Pancreas (tissue), 10 donors: Measurements from ENCODE around the gene DOCK7. TPM values are rescaled to one million over a fixed set of nuclear protein-coding genes. Genes with fewer than 3 reads are reported as not detected.
"Not testable (repeated sequence)": the region's sequence is repeated elsewhere in the genome, so short reads cannot be mapped to it uniquely, and the experiment has no call there.

Experiments
- ATAC-seq, 4 donors: fragments of 200-7000 bp; cut with Tn5 transposase; one replicate each; pipeline versions ENCODE4 v1.8.0 to v1.9.1; 2020; ENCODE audit warnings: mild to moderate bottlenecking in 4 of 4, moderate library complexity in 4 of 4
- DNase-seq, 6 donors: peaks; one replicate each; pipeline ENCODE4 v3.0.0-alpha.2; 2020
- FAIRE-seq: peaks from 2 replicates; lab custom pipeline; 2012; peaks lifted over from hg19 to GRCh38; lab: Jason Lieb, UNC
- H3K27ac ChIP-seq, 4 donors: fragments of 200-600 bp; sonication (generic); 1 replicate in 3 of 4; 2 replicates in 1 of 4; pipeline versions ENCODE4 v1.5.0 to v1.8.0; 2020
- H3K27me3 ChIP-seq, 4 donors: fragments of 200-600 bp; one replicate each; pipeline ENCODE4 v1.8.0; 2021
- H3K36me3 ChIP-seq, 3 donors: fragments of 200-600 bp; sonication (generic) in 1 of 3; one replicate each; pipeline versions ENCODE4 v1.5.0 to v1.8.0; 2020 to 2021
- H3K4me1 ChIP-seq, 3 donors: fragments of 200-600 bp; one replicate each; pipeline ENCODE4 v1.8.0; 2021
- H3K4me3 ChIP-seq, 4 donors: fragments of 200-600 bp; sonication (generic) in 2 of 4; one replicate each; pipeline versions ENCODE4 v1.5.0 to v1.8.0; 2020 to 2021
- H3K9me3 ChIP-seq, 4 donors: fragments of 200-600 bp; one replicate each; pipeline ENCODE4 v1.8.0; 2021
- WGBS, 2 donors: extraction: QIAGEN DNeasy Blood & Tissue Kit; methylation state at CpG; one replicate each; pipeline ENCODE4 v1.1.7; 2013; 5-methylcytosine and 5-hydroxymethylcytosine counted together
- intact Hi-C, 3 donors: fragments of 100-400 bp; cut with DNase I; formaldehyde crosslinking; loops; one replicate each; pipeline versions ENCODE4 v1.11.1 to v1.14.2; 2022
- polyA plus RNA-seq, 2 donors: library from polyadenylated mRNA; stranded (reverse); fragments of 200-250 nt; gene quantifications; one replicate each; pipeline ENCODE4 v1.2.3, GENCODE V29; 2013
- total RNA-seq, 6 donors: library from RNA; stranded (reverse); fragmentation: NEBNext Ultra II Directional in 4 of 6; extraction: Animal tissue kit (Norgen Biotek cat#: 25700) in 4 of 6; gene quantifications; one replicate each; pipeline versions ENCODE4 v1.2.1 to v1.2.4, GENCODE V29; 2021 to 2023
- TF ChIP-seq, protein P1 (sequence below), 4 donors: fragments of 200-600 bp; sonication (generic) in 3 of 4; IDR thresholded peaks; one replicate each; pipeline versions ENCODE4 v1.5.0 to v1.8.0; 2021; ENCODE audit warnings: antibody characterized with exemption in 4 of 4
- donor health status: healthy with polysubstance abuse.
- donor health status: DM: no; HTN: no; CAD: no; lungs with moderate emphysema.
- donor health status: DM: no; HTN: no; CAD: no.
- donor health status: control.
- donor health status: control.
- donor health status: Bipolar disorder and iron deficiency.
- donor health status: DM: yes; HTN: yes; CAD: no.
- donor health status: DM: no; HTN: no; CAD: no.
- donor health status: DM: no; HTN: no; CAD: no.
- donor health status: DM: yes; HTN: yes; CAD: no.

DOCK7 gene
- total and polyA plus RNA-seq, 8 donors, result 4.4 to 22.5 (median 12.8) TPM

DNA sequence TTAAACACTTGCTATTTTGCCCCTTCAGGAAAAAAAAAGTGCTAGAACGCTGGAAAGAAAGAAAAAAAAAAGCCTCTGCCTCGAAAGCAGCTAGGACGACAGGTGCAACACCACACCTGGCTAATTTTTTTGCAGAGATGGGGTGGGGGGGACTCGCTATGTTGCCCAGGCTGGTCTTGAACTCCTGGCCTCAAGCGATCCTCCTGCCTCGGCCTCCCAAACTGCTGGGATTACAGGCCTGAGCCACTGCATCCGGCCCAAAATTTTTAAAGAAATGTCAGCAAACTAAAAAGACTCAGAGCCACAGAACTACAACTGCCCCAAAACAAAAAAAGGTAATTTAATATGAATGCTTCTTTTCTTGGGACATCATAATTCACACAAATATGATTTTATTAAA lies 1.4 kb downstream of the DOCK7 start:
- peaks cover 10 to 34% (median 21%) of the 10 kb centered on the region in 3 donors for H3K4me1 ChIP-seq
- 67 to 77% methylated on average over 7 of the region's 7 CpGs for WGBS, 2 donors
- H3K36me3 ChIP-seq, result no peaks in the 10 kb centered on the region
- no peak for ATAC-seq
- H3K27me3 ChIP-seq, result no peaks in the 10 kb centered on the region
- H3K9me3 ChIP-seq, result no peaks in the 10 kb centered on the region
- H3K27ac ChIP-seq, result no peak overlapping the region
- TF ChIP-seq, protein P1, sequence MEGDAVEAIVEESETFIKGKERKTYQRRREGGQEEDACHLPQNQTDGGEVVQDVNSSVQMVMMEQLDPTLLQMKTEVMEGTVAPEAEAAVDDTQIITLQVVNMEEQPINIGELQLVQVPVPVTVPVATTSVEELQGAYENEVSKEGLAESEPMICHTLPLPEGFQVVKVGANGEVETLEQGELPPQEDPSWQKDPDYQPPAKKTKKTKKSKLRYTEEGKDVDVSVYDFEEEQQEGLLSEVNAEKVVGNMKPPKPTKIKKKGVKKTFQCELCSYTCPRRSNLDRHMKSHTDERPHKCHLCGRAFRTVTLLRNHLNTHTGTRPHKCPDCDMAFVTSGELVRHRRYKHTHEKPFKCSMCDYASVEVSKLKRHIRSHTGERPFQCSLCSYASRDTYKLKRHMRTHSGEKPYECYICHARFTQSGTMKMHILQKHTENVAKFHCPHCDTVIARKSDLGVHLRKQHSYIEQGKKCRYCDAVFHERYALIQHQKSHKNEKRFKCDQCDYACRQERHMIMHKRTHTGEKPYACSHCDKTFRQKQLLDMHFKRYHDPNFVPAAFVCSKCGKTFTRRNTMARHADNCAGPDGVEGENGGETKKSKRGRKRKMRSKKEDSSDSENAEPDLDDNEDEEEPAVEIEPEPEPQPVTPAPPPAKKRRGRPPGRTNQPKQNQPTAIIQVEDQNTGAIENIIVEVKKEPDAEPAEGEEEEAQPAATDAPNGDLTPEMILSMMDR (IDR thresholded peaks at IDR 0.05), result no peak
- DNase-seq, result no peak
- H3K4me3 ChIP-seq, result peak overlapping the region in 2 of 4 donors; percentile 85
- no peak for FAIRE-seq
- intact Hi-C loops, result no loop called here

- intact Hi-C loops, result no loop called here
- no peak overlapping the region for H3K4me3 ChIP-seq
- 64 to 66% methylated on average over 3 of the region's 3 CpGs for WGBS, 2 donors
- ATAC-seq (no peak), FAIRE-seq (no peak), DNase-seq (no peak)
- peaks cover 10 to 30% (median 17%) of the 10 kb centered on the region in 3 donors for H3K4me1 ChIP-seq
- no peaks in the 10 kb centered on the region for H3K27me3 ChIP-seq
- TF ChIP-seq, protein P1 (IDR thresholded peaks at IDR 0.05), result no peak
- H3K9me3 ChIP-seq, result no peaks in the 10 kb centered on the region
- H3K27ac ChIP-seq, result no peak overlapping the region
- no peaks in the 10 kb centered on the region for H3K36me3 ChIP-seq
These were observed 2.7 kb downstream of the DOCK7 start for GRCh38 chr1:62685431-62685859.

- peak in 3 of 4 donors; percentile 56 to 61 (median 59) for ATAC-seq
- intact Hi-C loops, result no loop called here
- Histone ChIP-seq H3K9me3 (no peaks in the 10 kb centered on the region), H3K27ac (peak overlapping the region in 1 of 4 donors; percentile 44), H3K4me3 (no peak overlapping the region), H3K36me3 (no peaks in the 10 kb centered on the region), H3K27me3 (no peaks in the 10 kb centered on the region), H3K4me1 (peaks cover 0 to 16% (median 5%) of the 10 kb centered on the region in 3 donors)
- FAIRE-seq, result no peak
- DNase-seq, result no peak
- TF ChIP-seq, protein P1 (IDR thresholded peaks at IDR 0.05), result no peak
These were observed 5.7 kb downstream of the DOCK7 start for GRCh38 chr1:62682531-62682930.

DNA sequence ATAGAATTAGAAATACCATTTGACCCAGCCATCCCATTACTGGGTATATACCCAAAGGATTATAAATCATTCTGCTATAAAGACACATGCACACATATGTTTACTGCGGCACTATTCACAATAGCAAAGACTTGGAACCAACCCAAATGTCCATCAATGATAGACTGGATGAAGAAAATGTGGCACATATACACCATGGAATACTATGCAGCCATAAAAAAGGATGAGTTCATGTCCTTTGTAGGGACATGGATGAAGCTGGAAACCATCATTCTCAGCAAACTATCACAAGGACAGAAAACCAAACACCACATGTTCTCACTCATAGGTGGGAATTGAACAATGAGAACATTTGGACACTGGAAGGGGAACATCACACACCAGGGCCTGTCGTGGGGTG lies 7.2 kb downstream of the DOCK7 start:
- DNase-seq, FAIRE-seq, H3K27ac ChIP-seq, H3K9me3 ChIP-seq, ATAC-seq, H3K27me3 ChIP-seq, H3K36me3 ChIP-seq, H3K4me3 ChIP-seq, intact Hi-C loops: not testable (repeated sequence)
- WGBS, 2 donors, result 89 to 97% methylated on average over 2 of the region's 2 CpGs
- peaks cover 0 to 11% (median 5%) of the 10 kb centered on the region in 3 donors for H3K4me1 ChIP-seq

GRCh38 chr1:62677822-62678221 lies 10.4 kb downstream of the DOCK7 start:
- not testable (repeated sequence) for H3K27ac ChIP-seq, H3K4me3 ChIP-seq, H3K9me3 ChIP-seq, DNase-seq, FAIRE-seq, H3K4me1 ChIP-seq, H3K27me3 ChIP-seq, ATAC-seq, H3K36me3 ChIP-seq
- intact Hi-C loops, result loop anchor here in 1 of 3 donors (2.0 kb wide), 1 partner anchor 17 kb away; no protein-coding TSS in a partner anchor
- 97 to 98% methylated on average over 2 of the region's 2 CpGs for WGBS, 2 donors

GRCh38 chr1:62676611-62677356 lies 11.4 kb downstream of the DOCK7 start:
- no peaks in the 10 kb centered on the region for H3K36me3 ChIP-seq
- intact Hi-C loops, result no loop called here
- FAIRE-seq, result no peak

More at GRCh38 chr1:62676611-62677356, 11.4 kb downstream of the DOCK7 start:
- no peak for DNase-seq
- no peaks in the 10 kb centered on the region for H3K27me3 ChIP-seq
- no peaks in the 10 kb centered on the region for H3K9me3 ChIP-seq
- no peak for ATAC-seq
- WGBS, 2 donors, result 88 to 90% methylated on average over 2 of the region's 2 CpGs
- no peak overlapping the region for H3K4me3 ChIP-seq
- TF ChIP-seq, protein P1 (IDR thresholded peaks at IDR 0.05), result no peak
- H3K4me1 ChIP-seq, result peaks cover 0 to 11% (median 10%) of the 10 kb centered on the region in 3 donors
- no peak overlapping the region for H3K27ac ChIP-seq
